Stimulated activated CD8-positive, alpha-beta memory T cell treated with anti-CD3 and anti-CD28 coated beads, Interleukin-2, amount 100 ng/mL, for 48 hours (primary cell): Measurements from ENCODE around the gene ARHGAP26.
A peak's percentile ranks its signal among the peaks of the same experiment; 100 is the strongest.
"Not testable (repeated sequence)": the region's sequence is repeated elsewhere in the genome, so short reads cannot be mapped to it uniquely, and the experiment has no call there.

Experiments used
- DNase-seq, 2 donors: peaks; one replicate each; pipeline ENCODE4 v3.0.0-alpha.2; 2020; ENCODE audit warnings: low read depth in 2 of 2

ARHGAP26 gene

DNA sequence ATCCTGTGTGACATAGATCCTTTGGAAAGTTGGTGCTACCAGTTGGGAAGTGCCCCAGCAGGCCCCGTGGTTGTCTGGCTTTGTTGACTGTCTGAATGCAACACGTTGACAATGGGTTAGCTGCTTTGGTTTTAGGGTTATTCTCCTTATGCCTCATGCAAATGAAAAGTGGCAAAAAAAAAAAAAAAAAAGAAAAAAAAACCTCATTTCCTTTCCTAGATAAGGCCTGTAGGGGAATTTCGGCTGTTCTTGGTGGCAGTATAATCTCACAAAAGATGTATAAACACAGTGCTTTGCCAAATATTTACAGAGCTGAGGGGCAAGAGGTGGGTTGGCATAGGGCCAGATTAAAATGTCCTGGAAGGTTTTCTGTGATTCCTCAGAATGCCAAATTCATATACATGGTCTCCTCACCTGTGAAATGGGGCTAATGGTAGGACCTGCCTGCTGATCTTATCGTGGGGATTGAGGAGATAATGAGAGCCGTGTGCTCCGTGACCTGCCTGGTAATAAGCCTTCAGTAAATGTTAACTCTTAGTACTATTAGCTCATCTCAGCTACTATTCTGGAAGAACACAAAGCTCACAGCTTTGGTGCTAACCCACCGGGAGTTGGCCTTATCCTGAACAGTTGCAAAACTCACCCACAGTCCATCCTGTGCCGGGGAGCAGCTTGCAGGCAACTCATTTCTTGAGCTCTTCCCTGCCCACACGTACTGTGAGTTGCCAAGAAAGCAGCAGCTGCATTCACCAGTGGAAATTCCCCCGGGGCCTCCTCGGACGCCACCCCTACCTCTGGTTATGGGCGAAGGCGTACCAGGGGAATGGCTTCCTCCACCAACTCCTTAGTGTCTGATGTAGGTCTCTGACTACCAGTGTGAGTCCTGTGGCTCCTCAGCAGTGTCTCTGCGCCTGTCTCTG, 413.0 kb downstream of the ARHGAP26 start:
- DNase-seq = peak; percentile 53 to 56

DNA sequence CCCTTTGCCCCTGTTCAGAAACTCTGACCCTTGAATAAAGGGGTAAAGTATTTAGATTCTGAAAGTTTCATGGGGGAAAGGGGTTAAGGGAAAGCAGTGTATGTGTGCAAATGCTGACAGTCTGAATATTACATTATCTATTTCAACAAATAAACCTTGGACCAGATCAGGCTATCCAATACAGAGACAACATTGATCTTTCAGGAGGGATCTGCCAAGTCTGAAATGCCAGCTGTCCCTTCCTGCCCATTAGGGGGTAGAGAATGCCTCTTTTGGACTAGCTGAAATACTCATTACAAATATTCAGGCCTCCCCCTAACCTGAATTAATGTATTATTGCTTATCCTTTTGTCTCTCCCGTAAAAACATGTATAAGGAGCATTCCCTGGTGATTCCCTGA, 413.8 kb downstream of the ARHGAP26 start:
- DNase-seq = no peak

DNA sequence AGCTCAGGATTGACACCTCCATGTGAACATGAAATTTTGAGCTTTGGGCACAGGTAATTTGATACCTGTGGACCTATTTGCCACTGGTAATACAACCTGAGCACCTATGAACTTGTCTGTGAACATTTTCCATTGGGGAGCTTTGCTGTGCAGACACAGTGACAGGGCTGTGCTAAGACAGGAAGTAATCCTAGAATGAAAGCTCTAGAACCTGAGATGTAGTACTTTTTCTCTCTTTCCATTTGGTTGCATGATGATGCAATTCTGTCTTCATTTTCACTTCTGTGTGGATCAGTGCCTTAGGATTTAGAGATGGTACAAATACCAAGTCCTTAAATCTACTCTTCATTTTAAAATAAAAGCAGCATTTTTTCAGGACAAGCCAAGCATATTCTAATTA, 416.4 kb downstream of the ARHGAP26 start:
- no peak for DNase-seq

DNA sequence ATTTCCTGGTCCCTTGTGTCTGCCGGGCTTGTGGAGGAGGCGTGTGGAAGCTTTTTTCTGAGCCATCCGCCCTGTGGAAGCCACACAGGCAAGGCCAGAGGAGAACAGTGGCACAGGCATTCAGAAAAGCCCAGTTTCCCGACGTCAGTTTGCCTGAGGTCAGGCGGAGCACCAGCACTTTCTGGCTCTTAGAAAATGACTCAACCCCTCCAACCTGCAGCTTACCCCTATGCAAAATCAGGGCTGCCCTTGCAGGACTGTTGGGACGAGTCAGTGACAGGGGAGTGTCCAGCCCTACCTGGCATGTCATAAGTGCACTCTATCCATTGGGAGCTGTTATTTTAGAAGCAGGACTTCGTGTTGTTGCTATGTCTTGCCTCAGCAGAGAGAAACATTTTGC, 417.3 kb downstream of the ARHGAP26 start:
- DNase-seq = no peak

DNA sequence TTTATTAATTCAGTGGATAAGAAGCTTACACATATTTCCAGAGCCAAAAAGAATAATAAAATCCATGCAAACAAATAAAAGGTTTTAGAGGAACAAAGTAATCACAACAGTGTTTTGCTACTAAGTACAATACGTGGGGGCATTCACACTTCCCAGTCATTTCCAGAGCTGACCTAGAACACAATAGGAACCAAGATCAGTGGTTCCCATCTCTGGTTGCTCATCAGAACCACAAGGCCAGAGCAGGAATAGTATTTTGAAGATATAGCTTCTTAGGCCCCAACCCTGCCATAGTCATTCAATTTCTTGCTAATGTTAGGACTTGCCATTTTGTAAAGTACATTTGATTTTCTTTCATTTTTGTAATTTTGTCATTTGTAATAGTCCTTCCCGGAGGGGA, 417.9 kb downstream of the ARHGAP26 start:
- no peak for DNase-seq

DNA sequence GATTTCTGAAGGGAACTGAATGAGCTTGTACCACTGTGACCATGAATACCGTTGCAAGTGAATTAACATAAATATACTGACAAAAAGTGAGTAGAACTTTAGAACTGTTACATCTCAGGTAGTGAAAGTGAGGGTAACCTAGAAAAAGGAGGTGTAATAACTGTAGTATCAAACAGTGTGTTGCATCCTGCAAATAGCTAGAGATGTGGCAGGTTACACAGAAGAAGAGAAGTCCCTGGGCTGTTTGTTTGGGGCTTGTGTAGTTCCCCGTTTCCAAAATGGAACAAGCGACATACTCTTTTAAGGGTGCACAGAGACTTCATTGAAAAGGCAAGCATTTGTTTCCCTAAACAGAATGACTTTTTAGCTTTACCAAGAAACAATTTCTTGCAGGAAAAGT, 418.5 kb downstream of the ARHGAP26 start:
- DNase-seq = no peak

DNA sequence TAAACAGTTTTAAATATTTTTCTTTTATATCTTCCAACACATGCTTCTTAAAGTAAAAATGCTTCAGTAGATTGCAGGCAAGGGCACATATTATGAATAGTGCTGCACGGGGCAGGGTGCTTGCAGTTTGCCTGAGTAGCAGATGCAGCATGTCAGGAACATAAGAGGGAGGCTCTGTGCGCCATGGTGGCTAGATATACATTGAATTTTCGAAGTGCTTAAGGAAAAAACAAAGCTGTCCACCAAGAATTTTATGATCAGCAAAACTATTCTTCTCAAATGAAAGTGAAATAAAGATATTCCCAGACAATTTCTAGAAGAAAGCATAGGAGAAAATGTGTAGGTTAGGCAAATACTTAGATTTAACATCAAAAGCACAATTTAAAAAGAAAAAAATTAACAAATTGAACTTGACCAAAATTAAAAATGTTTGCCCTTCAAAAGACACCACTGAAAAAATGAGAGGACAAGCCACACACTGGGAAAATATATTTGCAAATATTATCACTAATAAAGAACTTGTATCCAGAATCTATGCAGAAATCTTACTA, 420.2 kb downstream of the ARHGAP26 start:
- no peak for DNase-seq

DNA sequence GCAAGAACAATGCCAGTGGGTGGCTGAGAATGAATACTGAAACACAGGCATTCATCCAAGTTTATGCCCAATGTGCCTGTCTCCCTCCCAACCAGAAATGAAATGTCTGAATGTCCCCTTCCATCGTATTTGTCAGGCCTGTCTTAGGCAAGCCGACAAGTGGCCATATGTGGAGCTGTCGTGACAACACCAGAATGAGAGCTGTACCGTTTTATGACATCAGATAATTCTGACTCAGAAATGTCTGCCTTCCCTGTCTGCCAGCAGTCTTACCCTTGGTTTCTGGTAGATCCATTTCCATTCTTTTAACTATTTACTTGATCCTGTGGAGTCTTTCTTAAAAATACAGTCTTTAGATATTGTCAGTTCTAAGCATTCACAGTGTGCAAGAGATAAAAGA, 421.5 kb downstream of the ARHGAP26 start:
- DNase-seq = no peak

DNA sequence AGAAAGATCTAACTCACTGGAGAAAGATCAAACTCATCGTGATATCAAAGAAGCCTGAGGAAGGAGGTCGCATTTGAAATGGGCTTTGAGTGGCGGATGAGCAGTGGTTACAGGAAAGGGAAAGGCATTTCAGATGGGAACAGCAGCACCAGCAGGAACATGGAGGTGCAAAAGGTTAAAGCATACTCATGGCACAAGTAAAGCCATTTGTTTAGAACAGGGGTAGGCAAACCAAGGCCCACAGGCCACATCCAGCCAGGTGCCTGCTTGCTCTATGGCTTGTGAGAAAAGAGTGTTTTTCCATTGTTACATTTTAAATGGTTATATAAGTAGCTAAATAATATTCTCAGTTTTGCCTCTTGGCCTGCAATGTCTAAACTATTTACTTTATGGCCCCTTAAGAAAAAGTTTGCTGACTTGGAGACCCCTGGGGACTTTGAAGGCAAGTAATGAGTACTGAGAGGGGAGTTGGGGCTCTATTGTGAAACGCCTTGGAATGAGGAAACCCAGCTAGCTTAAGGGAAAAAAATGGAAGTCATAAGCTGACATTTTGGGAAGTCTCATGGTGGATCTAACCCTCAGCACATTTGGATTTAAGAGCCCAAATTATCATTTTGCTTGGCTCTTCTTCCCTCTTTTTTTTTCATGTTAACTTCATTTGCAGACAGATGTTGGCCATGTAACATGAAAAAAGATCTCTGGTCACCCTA, 422.2 kb downstream of the ARHGAP26 start:
- DNase-seq = no peak

DNA sequence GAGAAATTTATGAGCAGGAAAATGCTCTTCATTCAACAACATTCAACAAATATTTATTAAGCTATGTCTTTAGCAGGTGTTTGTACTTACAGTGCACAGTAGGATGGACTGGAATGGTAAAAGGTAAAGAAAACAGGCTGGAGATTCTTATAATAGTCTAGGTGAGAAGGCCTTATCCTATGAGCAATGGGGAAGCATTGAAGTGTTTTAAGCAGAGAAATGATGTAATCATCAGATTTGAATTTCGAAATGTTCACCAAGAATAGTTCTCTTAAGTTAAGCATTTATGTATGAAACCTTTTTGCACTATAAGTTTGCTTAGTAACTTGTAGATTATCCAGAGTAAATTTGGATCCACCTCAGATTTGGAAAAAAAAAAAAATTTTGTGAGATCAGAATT, 424.0 kb downstream of the ARHGAP26 start:
- DNase-seq = no peak

DNA sequence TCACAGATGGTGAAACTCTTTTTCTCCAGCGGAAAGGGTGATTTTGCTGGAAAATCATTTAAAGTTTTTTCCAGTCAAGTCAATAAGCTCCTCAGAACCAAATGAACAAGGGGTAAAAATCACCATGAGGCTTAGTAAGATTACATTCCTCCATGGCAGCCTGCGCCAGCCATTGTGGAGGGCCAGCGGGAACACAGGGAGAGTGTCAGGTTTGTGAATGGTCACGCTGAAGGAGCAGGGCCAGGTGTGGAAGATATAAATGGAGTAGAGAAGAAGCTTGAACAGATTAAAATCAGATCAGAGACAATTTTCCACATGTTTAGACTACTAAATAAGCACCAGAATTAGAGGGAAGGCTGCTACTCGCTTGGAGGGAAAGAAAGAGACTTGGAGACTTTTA, 424.5 kb downstream of the ARHGAP26 start:
- DNase-seq = no peak

DNA sequence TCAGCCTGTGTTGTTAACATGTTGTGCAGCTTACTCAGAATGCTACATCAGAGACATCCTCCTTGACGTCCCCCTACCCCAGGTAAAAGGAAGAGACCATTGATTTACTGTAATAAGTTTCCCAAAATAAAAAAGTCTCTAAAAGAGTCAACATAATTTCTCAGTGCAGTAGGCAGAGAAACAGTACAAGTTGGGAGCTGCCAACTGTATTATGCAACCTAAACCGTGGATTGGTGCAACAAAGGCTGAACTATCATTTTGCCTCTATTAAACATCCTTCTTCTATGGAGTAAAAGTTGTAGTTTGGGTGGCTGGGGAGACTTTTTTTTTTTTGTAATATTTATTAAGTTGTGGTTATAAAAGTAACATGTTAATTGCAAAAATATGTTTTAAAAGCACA, 425.3 kb downstream of the ARHGAP26 start:
- DNase-seq = no peak

DNA sequence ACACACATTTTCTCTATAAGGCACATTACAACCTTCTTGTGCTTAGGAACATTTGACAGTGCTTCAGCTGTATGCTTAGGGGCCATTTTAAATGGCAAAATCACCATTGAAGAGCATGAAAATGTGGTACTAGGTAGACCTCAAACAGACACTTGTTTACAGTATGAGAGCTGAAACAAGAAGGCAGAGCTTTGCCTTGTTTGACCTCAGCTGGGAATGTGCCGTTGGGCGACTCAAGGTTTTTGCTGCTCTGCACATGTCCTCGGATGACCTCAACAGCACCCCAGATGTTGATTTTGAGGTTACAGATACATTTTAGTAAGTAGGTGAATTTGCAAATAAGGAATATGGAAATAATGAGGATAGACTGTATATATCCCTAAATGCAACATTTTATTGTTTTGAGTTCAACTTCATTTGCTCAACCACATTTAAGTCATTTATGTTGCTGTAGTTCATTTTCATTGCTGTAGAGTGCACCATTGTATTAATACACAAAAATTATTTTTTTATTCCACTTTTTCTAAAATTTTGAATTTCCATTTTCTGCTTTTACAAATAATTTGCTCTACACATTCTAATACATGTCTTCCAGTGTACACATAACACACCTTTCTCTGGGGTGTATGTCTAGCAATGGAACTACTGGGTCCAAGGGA, 426.6 kb downstream of the ARHGAP26 start:
- no peak for DNase-seq

DNA sequence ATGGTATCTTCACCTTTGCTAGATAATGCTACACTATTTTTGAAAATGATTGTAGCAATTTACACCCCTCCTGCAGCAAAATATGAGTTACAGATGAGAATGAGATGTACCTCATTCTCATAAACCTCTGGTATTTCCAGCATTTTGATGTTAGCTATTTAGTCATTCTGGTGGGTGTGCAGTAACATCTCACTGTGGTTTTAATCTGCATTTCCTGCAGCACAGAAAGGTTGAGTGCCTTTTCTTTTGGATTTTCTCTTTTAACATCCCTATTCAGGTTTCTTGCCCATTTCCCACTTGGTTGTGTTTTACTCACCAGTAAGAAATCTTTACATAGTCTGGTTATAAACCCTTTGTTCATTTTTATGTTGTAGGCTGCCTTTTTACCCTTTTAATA, 427.1 kb downstream of the ARHGAP26 start:
- DNase-seq = no peak

DNA sequence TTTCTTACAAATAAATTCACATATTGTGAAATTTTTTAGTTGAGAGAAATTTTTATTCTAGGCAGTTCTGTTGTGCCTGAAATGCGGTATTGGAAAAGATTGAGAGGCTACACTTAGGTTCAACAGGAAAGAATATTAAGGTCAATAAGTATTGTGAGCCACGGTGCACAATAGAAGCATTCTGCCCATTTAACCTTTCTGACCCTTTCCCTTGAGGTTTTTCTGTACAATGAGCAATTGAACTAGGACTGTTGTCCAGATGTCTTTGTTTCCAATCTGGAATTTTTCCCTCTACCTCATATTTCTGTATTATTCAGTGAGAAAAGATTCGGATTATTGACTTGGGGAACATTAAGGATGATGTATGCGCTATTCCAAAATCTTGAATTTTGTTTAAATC, 428.2 kb downstream of the ARHGAP26 start:
- DNase-seq = no peak

DNA sequence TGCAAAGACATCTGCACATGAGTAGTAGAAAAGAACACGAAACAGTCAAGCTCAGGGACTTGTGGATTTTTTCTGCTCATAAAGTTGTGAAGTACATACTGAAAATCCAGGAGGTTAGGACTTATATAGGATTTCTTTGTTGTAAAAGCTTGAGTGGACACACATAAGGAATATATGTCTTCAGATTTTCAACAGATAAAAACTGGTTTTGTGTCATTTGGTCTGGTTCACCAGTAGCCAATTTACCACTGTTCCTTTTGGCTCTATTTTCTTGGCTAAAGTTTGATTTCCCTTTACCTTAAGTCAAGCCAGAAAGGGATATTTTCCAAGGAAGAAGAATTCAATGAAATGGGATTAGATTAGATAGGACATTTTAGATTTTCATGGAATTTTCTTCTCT, 429.0 kb downstream of the ARHGAP26 start:
- DNase-seq = no peak

DNA sequence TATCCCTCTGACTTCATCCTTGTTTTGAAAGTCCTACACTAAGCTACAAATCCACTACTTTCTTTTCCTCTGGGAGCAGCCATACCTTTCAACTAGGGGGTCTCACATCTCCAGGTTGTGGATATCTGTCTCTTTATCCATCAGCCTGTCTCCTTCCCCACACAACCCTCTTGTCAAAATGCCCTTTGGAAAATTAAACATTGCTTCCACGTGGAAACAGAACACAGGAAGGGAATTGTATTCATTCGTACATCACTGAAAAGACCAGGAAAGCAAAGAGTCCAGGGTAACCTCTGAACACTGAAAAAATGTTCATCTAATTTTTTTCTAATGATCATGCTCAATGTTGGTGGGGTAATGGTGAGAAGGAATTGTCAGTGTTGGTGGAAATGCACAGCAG, 429.7 kb downstream of the ARHGAP26 start:
- DNase-seq = no peak

DNA sequence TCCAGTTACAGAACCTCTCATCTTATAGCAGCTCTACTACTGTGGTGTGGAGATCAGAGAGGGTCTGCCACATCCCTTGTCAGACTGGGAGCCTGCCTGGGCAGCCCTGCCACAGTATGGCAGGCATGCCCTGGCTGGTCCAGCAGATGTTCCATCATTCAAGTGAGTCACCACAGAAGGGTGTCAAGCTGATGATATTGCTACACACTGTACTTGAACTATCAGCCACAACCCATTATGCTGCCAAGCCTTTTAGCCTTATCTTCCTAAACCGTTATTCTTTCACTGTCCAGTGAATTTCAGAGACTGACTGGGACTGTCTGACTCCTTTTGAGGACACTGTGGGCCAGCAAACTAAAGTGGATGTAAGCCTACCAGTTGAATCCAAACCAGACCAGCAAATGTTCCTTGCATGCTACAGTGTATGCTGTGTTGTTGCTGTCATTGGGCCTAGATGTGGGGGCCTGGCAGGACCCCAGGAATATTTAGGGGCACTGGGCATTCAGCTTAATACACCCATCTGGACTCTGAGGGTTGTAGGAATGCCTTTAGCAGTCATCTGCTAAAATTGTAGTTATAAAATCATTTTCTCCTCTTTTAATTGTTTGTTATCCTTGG, 430.7 kb downstream of the ARHGAP26 start:
- DNase-seq = no peak

DNA sequence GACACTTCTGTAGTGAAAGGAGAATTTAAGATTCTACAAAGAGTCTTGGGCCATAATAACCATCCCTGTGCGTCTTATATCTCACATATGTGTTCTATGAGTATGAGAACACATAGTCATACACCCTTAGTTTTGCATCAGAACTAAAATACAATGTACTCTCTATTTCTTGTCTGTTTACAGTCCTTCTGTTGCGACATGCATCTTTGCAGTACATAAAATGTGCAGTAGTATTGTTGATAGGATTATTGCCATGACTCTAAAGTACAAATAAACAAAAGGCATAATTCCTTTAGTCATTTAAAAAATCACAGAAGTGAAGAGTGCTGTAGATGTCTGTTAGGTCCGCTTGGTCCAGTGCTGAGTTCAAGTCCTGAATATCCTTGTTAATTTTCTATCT, 431.4 kb downstream of the ARHGAP26 start:
- DNase-seq = no peak

DNA sequence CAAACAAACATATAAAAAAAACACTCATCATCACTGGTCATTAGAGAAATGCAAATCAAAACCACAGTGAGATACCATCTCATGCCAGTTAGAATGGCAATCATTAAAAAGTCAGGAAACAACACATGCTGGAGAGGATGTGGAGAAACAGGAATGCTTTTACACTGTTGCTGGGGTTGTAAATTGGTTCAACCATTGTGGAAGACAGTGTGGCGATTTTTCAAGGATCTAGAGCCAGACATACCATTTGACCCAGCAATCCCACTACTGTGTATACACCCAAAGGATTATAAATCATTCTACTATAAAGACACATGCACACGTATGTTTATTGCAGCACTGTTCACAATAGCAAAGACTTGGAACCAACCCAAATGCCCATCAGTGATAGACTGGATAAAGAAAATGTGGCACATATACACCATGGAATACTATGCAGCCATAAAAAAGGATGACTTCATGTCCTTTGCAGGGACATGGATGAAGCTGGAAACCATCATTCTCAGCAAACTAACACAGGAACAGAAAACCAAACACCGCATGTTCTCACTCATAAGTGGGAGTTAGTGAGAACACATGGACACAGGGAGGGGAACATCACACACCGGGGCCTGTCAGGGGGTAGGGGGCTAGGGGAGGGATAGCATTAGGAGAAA, 433.3 kb downstream of the ARHGAP26 start:
- DNase-seq = not testable (repeated sequence)

DNA sequence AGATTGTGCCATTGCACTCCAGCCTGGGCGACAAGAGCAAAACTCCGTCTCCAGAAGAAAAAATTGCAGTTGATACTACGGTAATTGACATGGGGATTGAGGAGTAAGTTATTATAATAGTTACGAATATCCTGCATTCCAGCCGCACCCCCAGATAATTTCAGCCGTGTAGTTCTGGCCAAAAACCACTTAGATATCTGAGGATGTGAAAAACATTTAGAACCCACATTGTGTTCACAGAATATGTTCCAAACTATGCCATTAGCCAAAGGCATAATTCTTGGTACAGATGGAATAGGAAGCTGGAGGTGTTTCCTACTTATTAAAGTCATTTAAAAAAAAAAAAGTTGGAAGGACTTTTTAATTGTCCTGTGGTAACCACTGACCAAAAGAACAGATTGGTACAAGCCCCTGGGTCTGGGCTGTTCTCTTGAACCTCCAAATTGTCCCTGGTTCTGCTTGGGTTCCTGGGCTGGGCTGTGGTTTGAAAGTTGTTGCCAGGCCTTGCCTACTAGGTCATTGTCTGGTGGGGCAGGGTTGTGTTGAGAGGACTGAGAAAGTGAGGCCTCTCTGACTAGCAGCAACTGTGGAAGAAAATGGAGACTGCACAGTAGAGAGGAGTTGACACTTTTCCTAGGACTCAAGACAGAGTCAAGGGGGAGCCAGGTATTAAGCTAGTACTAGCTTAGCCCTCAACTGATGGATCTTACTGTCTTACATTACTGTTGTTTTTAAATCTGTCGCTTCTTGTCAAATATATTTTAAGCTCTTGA, 434.5 kb downstream of the ARHGAP26 start:
- no peak for DNase-seq
